Measurements from ENCODE around the gene PPY.
"Not testable (repeated sequence)": the region's sequence is repeated elsewhere in the genome, so short reads cannot be mapped to it uniquely, and the experiment has no call there.

The PPY gene

DNA sequence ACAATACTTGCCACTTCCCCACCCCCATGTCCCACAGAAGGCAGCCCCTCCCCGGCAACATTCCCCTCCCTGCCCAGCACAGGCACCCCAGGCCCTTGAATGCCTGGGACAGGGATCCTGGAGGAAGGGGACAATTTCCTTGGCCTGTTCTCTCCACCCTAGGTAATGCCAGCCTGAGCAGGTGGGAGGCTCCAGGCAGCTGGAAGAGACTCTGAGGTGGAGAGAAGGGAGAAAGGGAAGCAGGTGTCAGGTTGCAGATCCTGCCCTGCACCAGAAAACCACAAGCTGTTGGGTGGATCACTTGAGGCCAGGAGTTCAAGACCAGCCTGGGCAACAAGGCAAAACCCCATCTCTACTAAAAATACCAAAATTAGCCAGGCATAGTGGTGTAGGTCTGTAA, 43.8 kb downstream of the PPY start:
- Histone ChIP-seq H3K4me1 (ENCODE audit: control insufficient read depth in 5 of 5, insufficient read depth in 5 of 5, low read length in 5 of 5) (peaks cover 3 to 15% (median 13%) of the 10 kb centered on the region in 5 donors), H3K9ac (ENCODE audit: low read length in 5 of 5) (no peak overlapping the region), H3K9me3 (ENCODE audit: control insufficient read depth in 5 of 5, low read length in 5 of 5) (no peaks in the 10 kb centered on the region), H3K27me3 (ENCODE audit: control insufficient read depth in 5 of 5, insufficient read depth in 4 of 5, low read length in 5 of 5) (peaks cover 3 to 23% (median 10%) of the 10 kb centered on the region in 5 donors), H3K36me3 (ENCODE audit: control insufficient read depth in 5 of 5, insufficient read depth in 5 of 5, low read length in 5 of 5) (peaks cover 0 to 2% (median 0%) of the 10 kb centered on the region in 5 donors), H3K27ac (ENCODE audit: low read depth, low read length) (no peak overlapping the region), H3K4me3 (ENCODE audit: low read depth in 1 of 5, low read length in 5 of 5) (no peak overlapping the region)

DNA sequence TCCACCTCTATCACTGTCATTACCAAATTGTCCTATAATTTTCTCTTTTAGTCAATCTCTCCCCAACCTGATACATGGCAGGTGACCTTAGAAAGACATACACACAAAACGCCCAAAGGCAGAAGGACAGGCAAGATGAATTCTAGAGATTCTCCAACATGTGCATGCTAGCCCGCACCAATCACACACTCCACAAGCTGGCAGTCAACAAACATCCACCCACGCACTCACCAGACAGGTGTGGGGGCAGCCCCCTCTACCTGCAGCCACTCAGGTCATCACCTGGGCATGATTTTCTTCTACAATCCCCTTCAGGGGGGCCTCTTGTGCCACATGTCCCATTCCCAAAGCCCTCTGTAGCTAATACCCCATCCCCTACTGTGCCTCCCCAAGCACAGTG, 44.4 kb downstream of the PPY start:
- Histone ChIP-seq H3K27me3 (ENCODE audit: control insufficient read depth in 5 of 5, insufficient read depth in 4 of 5, low read length in 5 of 5) (peaks cover 3 to 23% (median 10%) of the 10 kb centered on the region in 5 donors), H3K36me3 (ENCODE audit: control insufficient read depth in 5 of 5, insufficient read depth in 5 of 5, low read length in 5 of 5) (peaks cover 0 to 2% (median 0%) of the 10 kb centered on the region in 5 donors), H3K9me3 (ENCODE audit: control insufficient read depth in 5 of 5, low read length in 5 of 5) (no peaks in the 10 kb centered on the region), H3K9ac (ENCODE audit: low read length in 5 of 5) (no peak overlapping the region), H3K27ac (ENCODE audit: low read depth, low read length) (no peak overlapping the region), H3K4me1 (ENCODE audit: control insufficient read depth in 5 of 5, insufficient read depth in 5 of 5, low read length in 5 of 5) (peaks cover 3 to 15% (median 13%) of the 10 kb centered on the region in 5 donors), H3K4me3 (ENCODE audit: low read depth in 1 of 5, low read length in 5 of 5) (no peak overlapping the region)

DNA sequence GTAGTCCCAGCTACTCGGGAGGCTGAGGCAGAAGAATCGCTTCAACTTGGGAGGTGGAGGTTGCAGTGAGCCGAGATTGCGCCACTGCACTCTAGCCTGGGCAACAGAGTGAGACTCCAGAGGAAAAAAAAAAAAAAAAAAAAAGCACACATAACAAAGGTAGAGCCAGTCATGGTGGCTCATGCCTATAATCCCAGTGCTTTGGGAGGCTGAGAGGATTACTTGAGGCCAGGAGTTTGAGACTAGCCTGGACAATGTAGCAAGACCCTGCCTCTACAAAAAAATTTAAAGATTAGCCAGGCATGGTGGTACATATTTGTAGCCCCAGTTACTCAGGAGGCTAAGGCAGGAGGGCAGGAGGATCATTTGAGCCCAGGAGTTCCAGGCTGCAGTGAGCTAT, 47.8 kb downstream of the PPY start:
- H3K27me3 ChIP-seq (ENCODE audit: control insufficient read depth in 5 of 5, insufficient read depth in 4 of 5, low read length in 5 of 5); H3K36me3 ChIP-seq (ENCODE audit: control insufficient read depth in 5 of 5, insufficient read depth in 5 of 5, low read length in 5 of 5); H3K9ac ChIP-seq (ENCODE audit: low read length in 5 of 5); H3K4me3 ChIP-seq (ENCODE audit: low read depth in 1 of 5, low read length in 5 of 5); H3K27ac ChIP-seq (ENCODE audit: low read depth, low read length); H3K4me1 ChIP-seq (ENCODE audit: control insufficient read depth in 5 of 5, insufficient read depth in 5 of 5, low read length in 5 of 5); H3K9me3 ChIP-seq (ENCODE audit: control insufficient read depth in 5 of 5, low read length in 5 of 5): not testable (repeated sequence)

DNA sequence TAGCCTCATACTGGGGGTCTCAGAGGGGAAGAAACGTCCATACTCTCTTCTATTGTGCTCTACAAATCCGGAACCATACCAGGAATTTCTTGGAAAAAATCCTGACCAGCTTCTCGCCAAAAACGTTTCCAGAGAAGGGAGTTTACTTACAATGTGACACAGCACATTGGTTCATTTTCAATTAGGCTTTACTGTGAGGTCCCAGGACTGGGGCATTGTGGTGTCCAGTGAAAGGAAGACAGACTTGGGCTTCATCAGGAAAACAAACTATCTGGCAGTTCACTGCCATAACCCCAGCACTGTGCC, 49.7 kb downstream of the PPY start:
- Histone ChIP-seq H3K4me3 (ENCODE audit: low read depth in 1 of 5, low read length in 5 of 5) (no peak overlapping the region), H3K9me3 (ENCODE audit: control insufficient read depth in 5 of 5, low read length in 5 of 5) (no peaks in the 10 kb centered on the region), H3K9ac (ENCODE audit: low read length in 5 of 5) (no peak overlapping the region), H3K27ac (ENCODE audit: low read depth, low read length) (no peak overlapping the region), H3K36me3 (ENCODE audit: control insufficient read depth in 5 of 5, insufficient read depth in 5 of 5, low read length in 5 of 5) (peaks cover 0 to 2% (median 0%) of the 10 kb centered on the region in 5 donors), H3K27me3 (ENCODE audit: control insufficient read depth in 5 of 5, insufficient read depth in 4 of 5, low read length in 5 of 5) (peaks cover 0 to 10% (median 3%) of the 10 kb centered on the region in 5 donors), H3K4me1 (ENCODE audit: control insufficient read depth in 5 of 5, insufficient read depth in 5 of 5, low read length in 5 of 5) (no peaks in the 10 kb centered on the region)

DNA sequence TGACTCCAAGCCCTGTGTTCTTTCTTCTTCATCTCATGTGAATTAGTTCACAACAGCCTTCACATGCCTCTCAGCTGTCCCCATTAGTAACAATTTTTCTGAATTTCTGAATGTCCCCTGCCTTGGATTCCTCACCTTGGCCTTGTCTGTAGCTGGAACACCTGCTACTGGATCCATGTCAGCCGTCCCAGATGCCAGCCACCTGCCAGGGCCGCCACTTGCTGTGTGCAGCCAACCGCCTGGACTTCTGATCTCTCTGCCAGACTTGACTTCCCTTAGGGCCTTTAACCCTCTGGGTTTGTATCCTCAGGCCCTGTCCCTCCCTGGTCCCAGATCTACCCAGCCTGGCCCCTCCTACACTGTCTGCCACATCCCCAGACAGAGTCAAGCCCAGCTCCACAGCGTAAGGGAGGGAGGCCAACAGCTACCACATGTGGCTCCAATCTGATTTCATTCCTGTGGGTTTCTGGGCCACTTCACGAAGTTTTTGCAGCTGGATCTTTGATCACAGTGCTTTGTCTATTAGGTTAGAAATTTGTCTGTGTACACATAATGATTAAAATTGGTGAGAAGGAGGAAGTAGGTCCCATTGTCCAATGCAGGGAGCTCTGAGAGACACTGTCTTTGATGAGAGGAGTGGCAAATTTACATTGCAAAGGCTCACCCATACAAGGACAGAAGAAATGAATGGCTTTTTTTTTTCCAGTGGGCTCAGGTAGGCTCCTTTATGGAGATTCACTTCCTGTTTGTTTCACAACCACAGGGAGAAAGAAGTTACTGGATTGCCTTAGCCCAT, 50.2 kb downstream of the PPY start:
- Histone ChIP-seq H3K4me3 (ENCODE audit: low read depth in 1 of 5, low read length in 5 of 5) (no peak overlapping the region), H3K27ac (ENCODE audit: low read depth, low read length) (no peak overlapping the region), H3K36me3 (ENCODE audit: control insufficient read depth in 5 of 5, insufficient read depth in 5 of 5, low read length in 5 of 5) (peaks cover 0 to 2% (median 0%) of the 10 kb centered on the region in 5 donors), H3K9ac (ENCODE audit: low read length in 5 of 5) (no peak overlapping the region), H3K4me1 (ENCODE audit: control insufficient read depth in 5 of 5, insufficient read depth in 5 of 5, low read length in 5 of 5) (no peaks in the 10 kb centered on the region), H3K9me3 (ENCODE audit: control insufficient read depth in 5 of 5, low read length in 5 of 5) (no peaks in the 10 kb centered on the region), H3K27me3 (ENCODE audit: control insufficient read depth in 5 of 5, insufficient read depth in 4 of 5, low read length in 5 of 5) (peaks cover 0 to 10% (median 3%) of the 10 kb centered on the region in 5 donors)

All from subcutaneous abdominal adipose tissue (tissue), 5 donors.